GM13976 (cell line): Measurements from ENCODE around the gene NOL4L.
"Not testable (repeated sequence)": the region's sequence is repeated elsewhere in the genome, so short reads cannot be mapped to it uniquely, and the experiment has no call there.

Experiments
- DNase-seq: peaks from one replicate; pipeline ENCODE4 v3.0.0; 2012; ENCODE audit warnings: low spot score
- in situ Hi-C: fragments of 300-500 bp; cut with MboI; formaldehyde crosslinking; loops from one replicate; pipeline ENCODE4 v1.12.0; 2022; ENCODE audit warnings: low sequenced_read_pairs, mixed read lengths, inconsistent platforms; ENCODE audit not compliant: unreplicated experiment
- TF ChIP-seq, protein P1 (sequence below): IDR thresholded peaks from 2 replicates; pipeline ENCODE4 v1.5.1; 2012; ENCODE audit warnings: borderline replicate concordance, mild to moderate bottlenecking; ENCODE audit not compliant: insufficient read depth; ENCODE audit errors: extremely low read depth, missing control alignments, control extremely low read depth

NOL4L gene

DNA sequence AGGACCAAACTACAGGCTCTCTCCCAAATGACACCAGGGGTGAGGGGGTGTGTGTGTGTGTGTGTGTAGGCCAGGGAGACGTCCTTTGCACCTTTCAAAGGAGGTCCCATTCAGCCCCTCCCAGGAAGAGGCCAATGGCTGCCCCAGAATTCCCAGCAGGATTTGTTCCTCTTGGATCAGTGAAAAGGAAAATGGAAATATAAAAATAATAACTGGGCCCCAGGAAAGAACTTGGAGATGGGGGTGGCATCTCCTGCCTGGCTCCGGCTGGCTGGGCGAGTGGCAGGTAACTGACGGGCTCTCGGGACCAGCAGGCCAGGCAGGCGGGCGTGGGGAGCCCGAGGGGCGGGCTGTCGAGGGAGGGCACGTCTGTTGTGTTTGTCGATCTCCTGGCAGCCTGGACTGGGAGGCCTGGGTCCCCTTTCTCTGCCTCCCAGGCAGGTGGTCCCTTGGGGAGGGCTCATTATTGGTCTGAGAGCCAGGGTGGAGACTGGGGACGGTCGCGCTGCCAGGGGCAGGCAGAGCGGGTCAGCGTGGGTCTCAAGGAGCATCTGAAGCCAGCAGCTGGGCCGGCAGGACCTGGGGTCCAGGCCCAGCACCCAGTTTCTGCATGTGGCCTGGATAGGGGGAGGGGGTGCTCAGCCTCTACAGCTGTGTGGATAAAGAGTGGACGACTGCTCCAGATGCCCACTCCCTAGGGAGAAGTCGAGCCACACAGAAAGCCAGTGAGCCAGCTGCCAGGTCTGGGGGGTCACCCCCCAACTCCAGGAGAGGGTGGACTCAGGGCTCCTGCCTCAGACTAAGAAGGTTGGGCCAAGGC, 3.1 kb downstream of the NOL4L start:
- DNase-seq: no peak
- TF ChIP-seq, protein P1, sequence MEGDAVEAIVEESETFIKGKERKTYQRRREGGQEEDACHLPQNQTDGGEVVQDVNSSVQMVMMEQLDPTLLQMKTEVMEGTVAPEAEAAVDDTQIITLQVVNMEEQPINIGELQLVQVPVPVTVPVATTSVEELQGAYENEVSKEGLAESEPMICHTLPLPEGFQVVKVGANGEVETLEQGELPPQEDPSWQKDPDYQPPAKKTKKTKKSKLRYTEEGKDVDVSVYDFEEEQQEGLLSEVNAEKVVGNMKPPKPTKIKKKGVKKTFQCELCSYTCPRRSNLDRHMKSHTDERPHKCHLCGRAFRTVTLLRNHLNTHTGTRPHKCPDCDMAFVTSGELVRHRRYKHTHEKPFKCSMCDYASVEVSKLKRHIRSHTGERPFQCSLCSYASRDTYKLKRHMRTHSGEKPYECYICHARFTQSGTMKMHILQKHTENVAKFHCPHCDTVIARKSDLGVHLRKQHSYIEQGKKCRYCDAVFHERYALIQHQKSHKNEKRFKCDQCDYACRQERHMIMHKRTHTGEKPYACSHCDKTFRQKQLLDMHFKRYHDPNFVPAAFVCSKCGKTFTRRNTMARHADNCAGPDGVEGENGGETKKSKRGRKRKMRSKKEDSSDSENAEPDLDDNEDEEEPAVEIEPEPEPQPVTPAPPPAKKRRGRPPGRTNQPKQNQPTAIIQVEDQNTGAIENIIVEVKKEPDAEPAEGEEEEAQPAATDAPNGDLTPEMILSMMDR: no peak
- in situ Hi-C loops: no loop called here

DNA sequence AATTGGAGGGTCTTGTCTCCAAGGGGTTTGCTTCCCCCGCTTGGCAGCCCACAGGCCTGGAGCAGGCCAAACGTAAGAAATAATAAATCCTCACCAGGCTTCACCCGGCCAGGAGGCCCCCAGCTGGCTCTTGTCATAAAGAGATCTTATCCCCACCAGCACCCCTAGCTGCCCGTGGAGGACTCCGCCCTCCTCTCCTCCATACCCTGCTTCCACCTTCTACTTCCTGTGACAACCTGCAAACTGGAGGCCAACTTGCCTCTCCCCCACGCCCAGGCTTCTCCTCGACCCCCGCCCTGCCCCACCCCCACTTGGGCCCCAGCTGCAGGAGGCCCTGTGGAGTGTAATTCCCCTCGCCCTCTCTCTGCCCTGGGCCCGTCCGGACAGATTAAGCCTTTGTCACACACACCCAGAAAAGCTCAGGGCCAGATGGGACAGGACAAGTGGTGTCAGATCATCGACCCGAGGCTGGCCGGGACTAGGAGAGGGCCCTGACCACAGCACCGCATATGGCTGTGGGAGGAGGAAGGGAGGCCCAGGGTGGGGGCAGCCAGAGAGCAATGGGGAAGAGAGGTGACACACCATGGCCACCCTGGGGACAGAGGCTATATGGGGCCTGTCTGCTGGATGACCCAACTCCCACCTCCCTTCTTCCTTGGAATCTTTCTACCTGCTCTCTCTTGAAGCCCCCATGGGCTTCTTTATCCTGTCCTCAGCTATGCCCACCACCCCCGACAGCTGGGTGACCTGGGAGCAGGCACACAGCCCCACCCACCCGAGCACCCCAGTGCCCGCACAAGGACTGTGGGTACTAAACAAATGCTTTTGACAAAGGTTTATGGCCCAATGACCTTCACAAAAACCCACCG, 3.9 kb downstream of the NOL4L start:
- no peak for DNase-seq
- in situ Hi-C loops: no loop called here
- TF ChIP-seq, protein P1: no peak

DNA sequence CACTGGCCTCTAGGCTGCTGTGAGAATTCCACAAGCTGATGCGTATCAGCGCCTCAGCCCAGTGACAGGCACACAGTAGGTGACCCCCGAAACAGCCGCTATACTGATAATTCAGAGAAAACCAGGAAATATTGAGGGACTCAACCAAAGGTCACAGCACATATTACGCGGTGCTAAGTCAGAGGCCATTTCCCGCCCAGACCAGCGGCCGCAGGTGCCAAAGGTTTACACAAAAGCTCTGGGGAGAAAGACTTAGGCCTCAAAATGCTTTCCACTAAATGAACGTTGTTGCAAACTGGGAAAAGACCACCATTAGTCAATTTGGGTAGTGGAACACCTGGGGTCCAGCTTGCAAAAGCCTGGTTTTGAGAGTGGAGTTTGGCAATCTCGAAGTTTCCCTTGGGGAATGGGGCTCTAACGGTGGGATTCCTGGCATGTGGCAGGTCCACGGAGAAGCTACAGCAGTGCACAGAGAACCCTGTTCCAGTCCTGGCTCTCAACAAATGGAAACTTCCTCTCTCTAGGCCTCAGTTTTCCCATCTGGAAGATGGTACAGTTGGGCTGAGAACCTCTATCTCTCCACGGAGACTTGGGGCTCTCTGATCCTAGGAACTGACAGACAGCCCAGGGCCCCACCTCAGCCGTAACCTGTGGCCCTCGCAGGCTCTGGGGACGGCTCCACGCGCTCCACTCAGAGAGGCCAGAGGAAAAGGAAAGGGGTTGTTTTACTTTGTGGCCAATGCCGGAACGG, 4.7 kb downstream of the NOL4L start:
- in situ Hi-C loops: no loop called here
- no peak for DNase-seq
- TF ChIP-seq, protein P1: no peak

DNA sequence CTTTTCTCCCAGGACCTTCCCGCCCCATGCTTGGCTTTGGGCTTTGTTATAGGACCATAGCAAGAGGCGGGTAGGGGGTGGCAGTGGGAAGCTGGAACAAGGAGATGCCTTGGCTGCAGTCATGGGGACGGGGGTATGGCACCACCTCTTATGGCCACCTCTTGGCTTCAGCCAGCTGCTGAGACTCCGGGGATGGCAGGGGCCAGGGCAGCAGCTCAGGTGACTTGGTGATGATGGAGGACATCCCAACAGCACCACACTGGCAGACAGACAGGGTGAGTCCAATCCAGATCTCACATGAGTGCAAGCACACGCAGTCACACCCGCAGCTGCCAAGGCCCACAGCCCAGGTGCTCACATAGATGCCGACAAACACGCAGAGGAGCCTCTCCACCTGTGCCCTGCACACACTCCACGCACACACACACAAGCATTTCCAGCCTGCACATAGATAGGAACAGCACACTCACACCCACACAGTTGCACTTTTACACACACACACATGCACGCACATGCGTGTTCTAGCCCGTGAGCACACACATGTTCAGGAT, 6.2 kb downstream of the NOL4L start:
- in situ Hi-C loops: no loop called here
- no peak for DNase-seq
- TF ChIP-seq, protein P1: no peak

DNA sequence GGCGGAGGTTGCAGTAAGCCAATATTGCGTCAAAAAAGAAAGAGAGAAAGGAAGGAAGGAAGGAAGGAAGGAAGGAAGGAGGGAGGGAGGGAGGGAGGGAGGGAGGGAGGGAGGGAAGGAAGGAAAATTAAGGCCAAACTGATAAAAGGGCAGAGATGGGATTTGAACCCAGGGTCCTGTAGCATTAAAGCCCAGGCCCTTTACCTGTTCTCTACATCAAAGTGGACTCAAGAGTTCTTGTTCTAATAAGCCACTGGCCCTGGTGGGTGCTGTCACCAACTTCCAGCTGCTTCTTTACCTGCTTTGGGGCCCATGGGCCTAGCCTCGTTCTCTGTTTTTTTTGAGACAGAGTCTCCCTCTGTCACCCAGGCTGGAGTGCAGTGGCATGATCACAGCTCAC, 7.1 kb downstream of the NOL4L start:
- in situ Hi-C loops, DNase-seq: not testable (repeated sequence)

DNA sequence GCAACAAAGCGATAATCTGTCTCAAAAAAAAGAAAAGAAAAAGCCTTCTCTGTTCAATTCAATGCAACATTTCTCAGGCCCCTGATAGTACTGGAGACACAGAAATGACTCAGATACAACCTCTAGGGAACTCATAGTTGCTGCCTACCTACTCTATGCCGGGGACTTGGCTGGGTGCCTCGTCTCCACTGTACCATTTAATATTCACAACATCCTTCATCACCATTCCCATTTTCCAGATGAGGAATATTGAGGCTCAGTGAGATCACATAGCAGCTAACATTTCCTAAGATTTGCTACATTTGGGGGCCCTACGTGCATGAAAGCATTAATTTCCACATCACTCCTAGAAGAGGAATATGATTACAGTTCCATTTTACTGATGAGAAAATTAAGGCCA, 7.5 kb downstream of the NOL4L start:
- no peak for DNase-seq
- in situ Hi-C loops: no loop called here
- TF ChIP-seq, protein P1: no peak
